SK-N-MC (cell line): Measurements from ENCODE around the gene MACROD2.

ENCODE experiments used
- EZH2 ChIP-seq: fragments of 200-600 bp; sonication (generic); IDR thresholded peaks from one replicate; pipeline ENCODE4 v1.6.1; 2017; ENCODE audit warnings: antibody characterized with exemption
- POLR2AphosphoS5 ChIP-seq: IDR thresholded peaks from 2 replicates; pipeline ENCODE4 v1.6.1; 2012; ENCODE audit warnings: mild to moderate bottlenecking, low read depth, low read length, borderline replicate concordance

- TF ChIP-seq POLR2AphosphoS5 (no peak), EZH2 (no peak)
Measured at GRCh38 chr20:15921930-15922329, 1926.6 kb downstream of the MACROD2 start.
